GM23338 (cell line): ENCODE data around the gene ARL8B. TPM values are rescaled to one million over a fixed set of nuclear protein-coding genes. Genes with fewer than 3 reads are reported as not detected.

Source experiments
- polyA plus RNA-seq: library from polyadenylated mRNA; unstranded; fragments of >200 nt; fragmentation: Nextera tagmentation; extraction: Ambion mirVana; gene quantifications from 2 replicates; pipeline ENCODE4 v1.2.1, GENCODE V29; 2016
- small RNA-seq: library from RNA; depleted of rRNA; stranded (forward); fragments of <200 nt; gene quantifications from one replicate; pipeline ENCODE3, GENCODE V24; 2014; ENCODE audit warnings: low replicate concordance
- total RNA-seq: library from RNA; depleted of rRNA; stranded (reverse); fragments of >200 nt; shearing (Covaris generic); gene quantifications from 2 replicates; pipeline ENCODE4 v1.2.3, GENCODE V29; 2014; rRNA removed

ARL8B gene
- total and polyA plus RNA-seq, 2 experiments from 2014 or later: 25.5 to 40.8 TPM

Small RNA genes within 50 kb of the gene (small RNA-seq; reads per million reads assigned to genes)
- not detected for gene AC090955.1
- not detected for gene RF00019

Other genes starting within 250 kb of the ARL8B start
- gene BHLHE40, start 142.9 kb upstream of the ARL8B start, total RNA-seq: 1.7 and 2.2 TPM in 2 replicates
- gene BHLHE40, start 142.9 kb upstream of the ARL8B start, polyA plus RNA-seq: 1.7 and 2.0 TPM in 2 replicates
- 10.4 and 36.7 TPM in 2 replicates for gene EDEM1, start 65.4 kb downstream of the ARL8B start, total RNA-seq
- gene EDEM1, start 65.4 kb downstream of the ARL8B start, polyA plus RNA-seq: 2.2 and 2.3 TPM in 2 replicates